Measurements from ENCODE around the gene AHNAK2.
"Not testable (repeated sequence)": the region's sequence is repeated elsewhere in the genome, so short reads cannot be mapped to it uniquely, and the experiment has no call there.

AHNAK2 gene

DNA sequence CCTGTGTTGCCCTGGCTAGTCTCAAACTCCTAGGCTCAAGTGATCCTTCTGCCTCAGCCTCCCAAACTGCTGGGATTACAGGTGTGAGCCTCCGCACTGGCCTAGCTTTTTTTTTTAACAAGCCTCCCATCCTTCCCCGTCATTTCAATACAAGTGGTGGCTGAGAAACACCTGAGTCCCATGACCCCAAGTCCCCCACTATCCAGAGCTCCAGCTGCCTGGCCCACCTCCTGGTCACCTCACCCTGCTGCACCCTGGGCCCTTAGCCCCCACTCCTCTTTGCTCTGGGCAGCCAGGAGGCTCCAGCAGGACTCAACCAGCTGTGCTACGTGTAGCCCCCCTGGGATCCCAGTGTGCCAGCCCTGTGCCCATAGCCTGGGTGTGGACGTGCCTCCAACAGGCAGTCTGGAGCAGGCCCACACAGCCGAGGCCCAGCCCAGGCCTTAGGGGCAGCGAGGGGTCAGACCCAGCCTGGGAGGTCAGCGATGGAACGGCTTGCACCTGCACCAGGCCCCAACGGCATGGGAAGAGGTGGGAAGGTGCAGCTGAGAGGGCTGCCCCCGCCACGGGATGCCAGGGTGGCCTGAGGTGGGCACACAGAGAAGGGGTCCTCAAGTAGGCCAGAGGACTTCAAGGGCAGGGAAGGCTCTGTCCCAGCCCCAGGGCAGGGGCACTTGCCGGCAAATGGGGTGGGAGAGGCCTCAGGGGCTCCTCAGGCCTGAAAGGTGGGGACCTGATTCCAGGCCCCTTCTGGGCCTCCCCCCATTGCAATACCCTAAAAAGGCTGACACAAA is 6.5 kb downstream of the AHNAK2 start:
- DNase-seq: no peak

DNA sequence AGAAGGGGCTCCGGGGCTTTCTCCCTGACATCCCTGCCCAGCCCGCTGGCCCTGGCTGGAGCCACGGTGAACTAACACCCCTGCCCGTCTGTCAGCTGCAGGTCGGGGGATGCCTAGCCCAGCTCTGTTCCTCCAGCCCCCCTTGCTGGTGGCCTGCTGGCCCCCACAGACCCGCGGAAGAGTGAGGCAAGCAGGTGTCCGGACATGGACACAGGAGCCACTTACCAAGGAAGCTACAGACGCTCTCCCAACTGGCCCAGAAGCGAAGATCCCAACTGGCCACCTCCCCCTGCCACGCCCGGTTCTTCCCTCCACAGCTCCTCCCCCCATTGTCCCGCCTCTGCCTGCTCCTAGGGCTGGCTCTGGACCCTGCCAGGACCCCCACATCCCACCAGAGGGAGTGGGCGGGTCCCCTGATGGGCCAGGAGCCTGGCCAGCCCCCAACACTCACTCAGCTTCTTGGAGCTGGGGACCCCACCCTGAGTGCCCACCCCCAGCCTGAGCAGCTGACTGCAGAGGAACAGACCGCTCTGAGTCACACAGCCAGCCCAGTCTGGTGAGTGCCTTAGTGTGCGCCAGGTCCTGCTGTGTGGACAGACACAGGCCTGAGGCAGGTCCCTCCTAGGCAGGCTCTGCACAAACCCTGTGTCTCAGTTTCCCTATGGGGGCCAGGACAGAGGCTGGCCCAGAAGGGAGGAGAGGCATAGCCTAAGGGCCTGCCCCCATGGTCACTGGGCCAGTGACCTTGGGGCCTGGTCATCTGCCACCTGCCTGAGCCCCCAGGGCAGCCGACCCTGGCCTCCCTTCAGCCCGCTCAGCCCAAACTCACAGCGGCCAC is 7.7 kb downstream of the AHNAK2 start:
- DNase-seq: peak; percentile 85

DNA sequence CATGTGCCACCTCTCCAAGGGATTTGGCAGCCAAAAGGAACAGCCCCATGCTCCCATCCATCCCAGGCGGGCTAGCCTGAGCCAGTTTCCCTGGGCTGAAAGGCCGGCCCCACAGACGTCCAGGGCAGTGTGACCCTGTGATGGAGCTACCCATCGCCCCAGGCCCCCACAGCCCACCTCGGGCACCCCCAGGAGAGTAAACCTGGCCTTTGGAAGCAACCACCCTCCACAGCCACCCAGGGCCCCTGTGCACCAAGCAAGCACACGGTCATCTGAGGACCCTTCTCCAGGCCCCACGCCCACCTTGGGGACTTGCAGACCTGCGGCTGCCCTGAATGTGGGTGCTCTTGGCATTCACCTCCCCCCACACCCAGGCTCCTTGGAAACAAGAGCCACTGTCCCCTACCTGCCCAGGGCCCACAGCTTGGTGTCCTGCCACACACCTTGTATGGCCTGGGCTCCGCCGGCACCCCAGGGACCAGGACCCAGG is 8.4 kb downstream of the AHNAK2 start:
- no peak for DNase-seq

DNA sequence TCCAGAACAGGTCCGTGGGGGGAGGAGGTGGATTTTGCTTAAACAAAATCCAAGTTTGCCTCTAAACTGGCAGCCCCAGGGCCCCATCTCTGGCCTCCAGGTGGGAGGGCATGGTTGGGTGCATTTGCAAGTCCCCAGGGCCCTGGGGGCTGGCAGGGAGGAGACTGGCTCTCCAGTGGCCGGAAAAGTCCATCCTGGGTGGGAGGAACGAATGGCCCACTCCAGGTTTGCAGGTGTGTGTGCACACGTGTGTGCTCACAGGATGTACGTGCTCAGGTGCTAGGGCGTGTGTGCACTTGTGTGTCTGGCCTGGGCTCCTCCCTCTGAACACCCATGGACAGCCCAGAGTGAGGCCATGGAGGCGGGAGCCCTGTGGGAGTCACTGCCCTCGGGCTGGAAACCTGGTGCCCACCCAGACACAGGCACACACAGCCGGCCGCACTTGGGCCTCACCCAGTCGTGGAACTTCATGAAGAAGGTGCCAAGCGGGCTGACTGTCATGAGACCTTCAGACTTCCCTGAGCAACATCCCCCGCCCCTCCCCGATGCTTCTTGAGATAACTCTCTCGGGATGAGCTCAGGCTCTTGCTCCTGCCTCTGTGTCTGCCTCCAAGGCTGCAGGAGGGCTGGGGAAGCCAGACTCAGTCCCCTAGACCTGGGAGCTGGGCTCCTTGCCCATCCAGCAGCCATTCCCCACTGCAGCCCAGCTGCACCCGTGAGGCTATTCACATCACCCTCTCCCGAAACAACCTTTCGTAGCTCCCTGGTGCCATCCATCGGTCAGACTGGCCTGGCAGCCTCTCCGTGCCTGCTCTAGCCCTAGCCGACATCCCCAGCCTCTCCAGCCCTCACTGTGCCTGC is 9.4 kb downstream of the AHNAK2 start:
- peak; percentile 21 for DNase-seq

DNA sequence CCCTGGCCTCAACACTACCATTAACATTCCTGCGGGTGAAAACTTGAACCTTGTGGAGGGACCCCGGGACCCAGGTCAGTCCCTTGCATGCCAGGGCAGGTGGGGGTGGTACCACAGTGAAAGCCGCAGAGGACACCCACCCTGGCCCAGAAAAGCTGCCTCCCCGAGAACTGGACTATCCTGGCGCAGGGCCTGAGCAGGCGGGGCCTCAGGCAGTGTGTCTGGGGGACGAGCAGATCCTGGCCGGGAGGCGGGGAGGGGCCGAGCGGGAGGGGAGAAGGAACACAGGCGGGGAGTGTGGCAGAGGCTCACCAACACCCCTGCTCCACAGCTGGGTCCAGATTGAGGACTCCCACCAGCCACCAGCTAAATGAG is 10.0 kb downstream of the AHNAK2 start:
- DNase-seq: peak; percentile 60

DNA sequence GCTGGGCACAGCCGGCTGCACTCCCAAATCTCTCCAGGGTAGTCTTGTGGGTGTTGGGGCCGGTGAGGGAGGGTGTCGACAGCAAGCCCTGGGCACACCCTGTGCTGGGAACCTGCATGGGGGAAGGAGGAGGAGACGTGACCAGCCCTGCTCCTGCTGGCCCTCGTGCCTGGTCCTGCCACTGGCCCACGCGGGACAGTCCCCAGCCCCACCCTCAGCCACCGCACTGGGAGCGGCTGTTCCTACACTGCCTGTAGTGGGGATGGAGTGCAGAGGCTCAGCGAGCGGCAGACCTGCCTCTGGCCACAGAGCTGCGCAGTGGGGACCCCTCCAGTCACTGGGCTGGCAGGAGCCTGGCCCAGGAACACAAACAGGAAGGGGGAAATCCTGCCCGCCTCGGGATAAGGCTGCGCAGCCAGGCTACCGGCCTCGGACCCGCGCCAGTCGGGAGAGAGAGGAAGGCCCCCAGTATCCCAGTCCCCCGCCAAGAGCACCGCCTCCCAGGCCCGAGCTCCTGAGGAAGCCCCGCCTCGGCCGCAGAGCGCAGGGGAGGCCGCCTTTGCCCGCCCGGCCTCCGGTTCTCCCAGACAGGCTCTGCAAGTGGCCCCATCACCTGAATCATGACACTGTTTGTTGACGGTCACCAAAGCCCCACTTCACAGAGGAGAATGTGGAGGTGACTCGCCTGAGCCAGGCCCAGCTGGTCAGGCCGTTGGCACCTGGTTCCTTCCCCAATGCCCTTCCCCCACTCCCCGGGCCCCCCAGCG is 10.6 kb downstream of the AHNAK2 start:
- peak; percentile 29 for DNase-seq

DNA sequence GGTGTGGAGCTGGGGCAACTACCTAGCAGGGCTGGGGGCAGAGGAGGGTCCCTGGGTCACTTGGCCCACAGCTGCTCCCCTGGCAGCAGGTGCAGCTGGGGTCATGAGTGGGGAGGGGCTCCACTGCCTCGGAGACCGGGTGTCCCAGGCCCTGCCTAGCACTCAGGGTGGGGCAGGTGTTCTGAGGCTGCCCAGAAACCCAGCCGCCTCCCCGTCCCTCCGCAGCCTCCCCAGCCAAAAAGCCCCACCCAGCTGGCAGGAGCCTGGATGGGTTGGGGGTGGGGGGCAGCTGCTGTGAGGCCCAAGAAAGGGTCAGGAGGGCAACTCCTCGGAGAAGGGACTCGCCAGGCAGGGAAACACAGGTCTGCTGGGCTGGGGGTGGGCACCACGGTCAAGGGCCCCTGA is 11.2 kb downstream of the AHNAK2 start:
- DNase-seq: no peak

DNA sequence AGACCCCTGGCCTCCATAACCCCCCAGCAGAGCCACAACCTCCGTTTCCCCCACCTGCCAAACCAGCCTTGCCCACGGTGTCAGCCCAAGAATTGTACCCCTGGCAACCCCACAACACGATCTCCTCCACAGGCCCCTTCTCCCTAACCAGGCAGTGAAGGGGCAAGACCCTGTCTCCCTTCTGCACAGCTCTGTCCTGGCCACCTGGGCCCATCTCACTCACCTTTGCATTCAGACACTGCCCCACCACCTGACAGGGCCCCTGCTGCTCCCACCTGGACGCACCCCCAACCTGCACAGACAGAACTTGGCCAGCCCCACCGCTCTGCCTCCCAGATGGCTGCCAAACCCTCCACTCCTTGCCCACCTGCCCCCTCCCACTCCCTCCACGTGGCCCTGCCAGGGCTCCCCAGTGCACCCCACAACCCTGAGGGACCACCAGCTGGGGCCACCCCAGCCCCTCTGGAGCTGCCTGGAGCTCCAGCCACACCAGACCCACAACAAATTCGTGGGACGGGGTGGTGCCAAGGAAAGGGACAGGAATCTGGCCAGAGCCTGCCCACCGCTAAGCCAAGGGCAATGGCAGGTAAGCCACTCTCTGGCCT is 11.8 kb downstream of the AHNAK2 start:
- DNase-seq: no peak

DNA sequence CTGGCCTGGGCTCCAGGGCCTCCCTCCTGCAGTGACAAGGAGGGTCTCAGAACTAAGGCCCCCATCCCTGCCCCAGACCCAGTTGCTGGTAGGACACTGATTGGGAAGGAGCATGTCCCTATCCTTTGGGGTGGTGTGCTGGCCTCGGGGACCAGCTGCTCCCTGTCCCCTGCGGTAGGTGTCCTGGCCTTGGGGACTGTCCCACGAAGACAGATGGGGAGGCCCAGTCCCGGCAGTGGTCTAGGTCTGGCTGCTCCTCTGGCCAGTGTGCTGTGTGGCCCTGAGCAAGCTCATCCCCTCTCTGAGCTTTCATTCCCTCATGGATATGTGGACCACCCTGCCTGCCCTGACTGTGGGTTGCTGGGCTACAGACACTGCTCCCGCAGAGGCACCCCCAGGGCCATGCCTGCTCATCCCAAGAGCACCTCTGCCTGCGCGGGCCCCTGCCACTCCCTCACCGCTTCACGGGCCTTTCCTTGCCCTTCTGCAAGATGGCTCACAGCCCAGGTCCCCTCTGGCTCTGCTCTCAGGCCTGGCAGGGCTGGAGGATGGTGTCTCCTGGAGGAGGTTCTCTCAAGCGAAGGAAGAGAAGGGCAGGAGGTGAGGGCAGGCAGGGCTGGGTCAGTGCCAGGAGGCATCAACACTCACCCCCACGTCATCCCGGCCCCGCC is 12.5 kb downstream of the AHNAK2 start:
- DNase-seq: no peak

DNA sequence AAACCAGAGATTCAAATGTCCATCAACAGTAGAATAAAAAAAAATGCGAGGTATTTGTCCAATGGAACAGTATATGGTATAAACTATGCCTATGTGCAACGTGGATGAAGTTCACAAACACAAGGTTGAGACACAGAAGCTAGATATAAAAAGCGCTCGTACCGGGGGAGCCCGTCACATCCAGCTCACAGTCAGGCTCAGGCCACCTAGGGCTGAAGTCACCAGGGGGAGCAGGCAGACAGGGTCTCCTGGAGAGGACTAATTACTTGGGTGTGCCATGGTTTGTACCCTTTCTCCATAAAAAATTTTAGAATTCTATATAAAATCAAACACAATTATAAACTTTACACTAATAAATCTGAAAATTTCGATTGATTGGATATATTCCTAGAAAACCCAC is 13.6 kb downstream of the AHNAK2 start:
- DNase-seq: no peak

DNA sequence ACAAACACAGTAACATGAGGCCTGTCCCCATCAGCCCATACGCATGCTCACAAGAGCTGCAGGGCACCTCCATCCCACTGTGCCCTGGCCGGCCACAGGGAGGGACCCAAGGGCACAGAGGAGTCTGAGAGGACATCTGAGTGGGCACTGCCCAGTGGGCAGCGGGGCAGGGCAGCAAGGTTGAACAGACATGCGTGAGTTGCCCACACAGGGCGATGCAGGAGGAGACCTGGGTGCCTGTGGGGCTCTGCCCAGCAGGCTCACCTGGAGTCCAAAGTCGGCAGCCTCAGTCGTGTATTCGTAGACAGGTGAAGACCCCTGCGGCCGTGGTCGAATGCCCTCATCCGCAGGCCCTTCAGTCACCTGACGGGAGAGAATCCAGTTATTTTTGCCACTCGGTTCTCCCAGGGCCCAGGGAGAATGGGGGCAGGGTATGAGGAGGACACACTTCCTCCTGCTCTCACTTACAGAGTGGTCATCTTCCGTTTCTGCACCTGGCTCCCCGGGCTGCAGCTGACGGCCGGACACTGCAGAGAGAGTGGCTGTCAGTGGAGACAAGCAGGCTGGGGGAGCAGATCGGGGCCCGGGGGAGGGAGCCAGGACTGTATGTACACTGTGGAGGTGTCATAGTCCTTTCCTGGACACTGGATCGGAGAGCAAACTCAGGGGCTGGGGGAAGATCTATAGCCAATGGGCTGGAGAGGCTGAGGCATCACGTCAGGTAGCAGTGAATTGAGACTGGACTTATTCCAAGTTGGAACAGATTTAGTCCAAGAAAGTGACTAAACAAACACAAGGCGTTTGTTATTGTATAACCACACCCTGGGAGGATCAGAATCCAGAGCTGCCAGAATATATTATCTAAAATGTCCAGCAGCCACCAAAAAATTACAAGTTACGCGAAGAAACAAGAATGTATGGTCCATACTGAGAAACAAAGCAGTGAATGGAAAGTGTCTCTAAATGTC is 20.7 kb downstream of the AHNAK2 start:
- no peak for DNase-seq

DNA sequence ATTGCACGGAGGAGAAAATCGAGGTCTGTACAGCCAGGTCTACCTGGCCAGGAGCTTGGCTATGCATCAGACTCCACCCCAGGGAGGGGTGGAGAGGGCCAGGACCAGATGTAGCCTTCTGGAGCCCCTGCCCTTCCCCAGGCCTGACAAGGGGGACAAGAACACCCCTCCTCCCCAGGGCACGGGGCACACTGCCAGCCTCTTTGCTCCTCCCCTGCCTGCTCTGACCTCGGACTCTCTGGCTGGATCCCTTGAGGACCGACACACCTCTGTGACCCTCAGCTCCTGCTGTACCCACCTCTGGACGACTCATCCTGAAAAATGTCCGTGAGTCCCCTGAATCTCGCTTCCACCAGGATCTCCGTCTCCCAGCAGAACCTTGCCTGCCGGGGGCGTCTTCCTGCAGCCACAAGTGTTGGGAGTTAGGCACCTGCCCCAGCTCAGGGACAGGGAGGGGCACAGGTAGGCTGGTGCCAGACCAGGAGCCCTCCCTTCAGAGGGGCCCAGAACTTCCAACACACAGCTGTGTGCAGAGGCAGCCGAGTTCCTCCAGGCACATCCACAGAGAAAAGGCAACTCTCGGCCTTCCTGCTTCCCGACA is 21.8 kb downstream of the AHNAK2 start:
- DNase-seq: no peak

DNA sequence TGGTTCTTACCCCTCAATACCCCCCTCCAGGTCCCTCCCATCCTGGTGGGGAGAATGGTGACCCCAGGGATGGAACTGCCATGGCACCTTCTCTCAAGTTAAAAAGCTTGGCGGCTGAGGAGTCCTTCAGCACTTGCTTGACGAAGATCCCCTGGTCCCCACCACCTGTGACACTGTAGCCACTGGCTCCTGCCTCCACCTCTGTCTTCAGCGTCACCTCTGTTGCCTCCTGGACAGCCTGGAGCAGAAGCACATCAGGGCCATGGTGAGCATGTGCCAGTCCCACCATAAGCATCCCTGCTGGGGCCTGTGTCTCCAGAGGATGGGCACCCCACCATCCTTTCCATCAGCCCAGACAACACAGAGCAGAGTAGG is 22.8 kb downstream of the AHNAK2 start:
- no peak for DNase-seq

DNA sequence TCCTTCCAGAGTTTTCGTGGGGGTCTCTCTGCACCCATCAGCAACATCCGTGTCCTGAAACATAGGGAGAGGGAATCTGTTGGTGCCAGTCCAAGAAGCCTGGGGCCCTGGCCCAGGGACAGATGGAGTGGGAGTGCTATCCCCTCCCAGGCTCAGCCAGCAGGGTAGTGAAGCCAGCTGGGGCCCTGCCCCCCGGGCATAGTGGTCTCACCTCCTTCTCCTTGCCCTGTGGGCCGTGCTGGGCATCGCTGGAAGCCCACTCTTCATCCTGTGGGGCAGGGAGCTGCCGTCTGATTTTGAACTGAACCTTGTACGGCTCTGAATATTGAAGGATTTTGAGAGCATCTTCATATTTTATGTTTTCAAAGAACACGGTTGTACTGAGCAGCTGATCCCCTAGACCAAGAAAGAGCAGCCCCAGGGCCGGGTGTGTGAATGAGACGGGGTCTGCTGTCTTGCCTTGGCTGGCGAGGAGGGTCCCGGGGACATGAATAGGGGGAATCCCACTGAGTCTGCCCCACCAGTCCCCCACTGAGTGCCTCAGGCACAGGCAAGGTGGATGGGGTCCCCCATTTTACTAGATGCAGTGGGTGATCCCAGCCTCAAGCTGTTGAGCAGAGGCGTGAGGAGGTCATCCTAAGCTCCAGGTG is 23.3 kb downstream of the AHNAK2 start:
- no peak for DNase-seq

DNA sequence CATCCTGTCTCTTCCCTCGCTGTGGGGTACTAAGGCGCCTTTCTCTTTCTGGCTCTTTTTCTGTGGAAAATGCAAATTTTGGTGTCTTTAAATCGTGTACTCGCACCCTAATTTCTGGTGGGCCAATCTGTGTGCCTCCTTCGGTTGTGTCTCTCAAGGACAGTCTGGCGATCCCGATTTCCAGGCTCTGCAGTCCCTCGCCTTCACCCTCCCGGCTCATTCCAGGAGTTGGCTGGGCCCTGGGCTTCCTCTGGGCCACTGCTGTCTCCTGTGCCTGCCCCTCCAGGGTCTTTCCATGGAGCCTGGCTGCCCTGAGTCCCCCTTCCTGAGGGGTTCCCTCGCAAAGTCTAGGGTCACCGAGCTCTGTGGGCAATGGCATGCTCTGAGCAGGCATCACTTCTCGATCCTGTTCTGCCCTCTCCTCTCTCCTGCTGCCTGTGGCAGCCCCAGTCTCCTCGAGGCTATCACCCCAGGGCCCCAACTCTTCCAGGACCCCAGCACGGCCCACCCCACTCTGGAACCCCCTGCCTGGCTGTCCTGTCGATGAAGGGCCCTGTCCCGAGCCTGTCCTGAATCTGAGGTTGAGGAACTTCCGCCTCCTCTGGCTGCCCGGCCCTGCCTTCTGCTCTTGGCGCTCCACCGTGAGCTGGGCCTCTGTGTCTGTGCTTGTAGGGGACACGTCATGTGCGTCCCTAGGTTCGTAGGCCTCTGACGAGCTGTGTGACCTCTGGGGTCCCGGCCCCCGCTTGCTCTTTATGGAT is 24.1 kb downstream of the AHNAK2 start:
- no peak for DNase-seq

DNA sequence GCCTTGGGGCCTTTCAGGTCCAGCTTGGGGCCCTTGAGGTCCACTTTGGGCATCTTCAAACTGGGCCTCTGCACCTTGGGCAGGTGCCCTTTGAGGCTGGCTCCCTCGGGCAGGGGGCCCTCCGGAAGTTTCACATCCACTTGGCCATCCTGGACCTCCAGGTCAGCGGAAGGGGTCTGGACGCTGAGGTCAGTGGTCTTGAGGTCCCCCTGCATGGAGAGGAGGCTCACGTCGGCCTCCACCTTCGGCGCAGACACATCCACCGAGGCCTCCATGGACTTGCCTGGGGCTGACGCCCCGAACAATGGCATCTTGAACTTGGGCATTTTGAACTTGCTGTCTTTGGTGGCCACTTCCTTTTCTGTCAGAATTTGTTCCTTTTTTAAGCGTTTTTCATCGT is 25.1 kb downstream of the AHNAK2 start:
- no peak for DNase-seq

DNA sequence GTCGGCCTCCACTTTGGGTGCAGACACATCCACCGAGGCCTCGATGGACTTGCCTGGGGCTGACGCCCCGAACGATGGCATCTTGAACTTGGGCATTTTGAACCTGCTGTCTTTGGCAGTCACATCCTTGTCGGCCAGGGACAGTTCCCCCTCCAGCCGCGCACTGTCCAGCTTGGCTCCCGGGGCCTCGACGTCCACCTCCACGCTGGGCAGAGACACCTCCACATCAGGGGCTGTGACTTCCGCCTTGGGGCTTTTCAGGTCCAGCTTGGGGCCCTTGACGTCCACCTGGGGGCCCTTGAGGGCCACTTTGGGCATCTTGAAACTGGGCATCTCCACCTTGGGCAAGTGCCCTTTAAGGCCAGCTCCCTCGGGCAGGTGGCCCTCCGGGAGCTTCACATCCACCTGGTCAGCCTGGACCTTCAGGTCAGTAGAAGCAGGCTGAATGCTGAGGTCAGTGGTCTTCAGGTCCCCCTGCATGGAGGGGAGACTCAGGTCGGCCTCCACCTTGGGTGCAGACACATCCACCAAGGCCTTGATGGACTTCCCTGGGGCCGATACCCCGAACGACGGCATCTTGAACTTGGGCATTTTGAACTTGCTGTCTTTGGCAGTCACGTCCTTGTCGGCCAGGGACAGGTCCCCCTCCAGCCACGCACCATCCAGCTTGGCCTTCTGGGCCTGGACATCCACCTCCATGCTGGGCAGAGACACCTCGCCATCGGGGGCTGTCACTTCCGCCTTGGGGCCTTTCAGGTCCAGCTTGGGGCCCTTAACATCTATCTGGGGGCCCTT is 26.1 kb downstream of the AHNAK2 start:
- DNase-seq: not testable (repeated sequence)

DNA sequence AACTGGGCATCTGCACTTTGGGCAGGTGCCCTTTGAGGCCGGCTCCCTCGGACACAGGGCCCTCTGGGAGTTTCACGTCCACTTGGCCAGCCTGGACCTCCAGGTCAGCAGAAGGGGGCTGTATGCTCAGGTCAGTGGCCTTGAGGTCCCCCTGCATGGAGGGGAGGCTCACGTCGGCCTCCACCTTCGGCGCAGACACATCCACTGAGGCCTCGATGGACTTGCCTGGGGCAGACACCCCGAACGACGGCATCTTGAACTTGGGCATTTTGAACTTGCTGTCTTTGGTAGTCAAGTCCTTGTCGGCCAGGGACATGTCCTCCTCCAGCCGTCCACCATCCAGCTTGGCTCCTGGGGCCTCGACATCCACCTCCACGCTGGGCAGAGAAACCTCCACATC is 27.5 kb downstream of the AHNAK2 start:
- DNase-seq: not testable (repeated sequence)

Data from fibroblast of skin of right quadriceps (primary cell).